ENCODE results near the gene AFF3. TPM values are rescaled to one million over a fixed set of nuclear protein-coding genes. Genes with fewer than 3 reads are reported as not detected.

The AFF3 gene
- total and polyA plus RNA-seq, 2 experiments from 2014 or later, result 7.3 to 7.8 TPM

DNA sequence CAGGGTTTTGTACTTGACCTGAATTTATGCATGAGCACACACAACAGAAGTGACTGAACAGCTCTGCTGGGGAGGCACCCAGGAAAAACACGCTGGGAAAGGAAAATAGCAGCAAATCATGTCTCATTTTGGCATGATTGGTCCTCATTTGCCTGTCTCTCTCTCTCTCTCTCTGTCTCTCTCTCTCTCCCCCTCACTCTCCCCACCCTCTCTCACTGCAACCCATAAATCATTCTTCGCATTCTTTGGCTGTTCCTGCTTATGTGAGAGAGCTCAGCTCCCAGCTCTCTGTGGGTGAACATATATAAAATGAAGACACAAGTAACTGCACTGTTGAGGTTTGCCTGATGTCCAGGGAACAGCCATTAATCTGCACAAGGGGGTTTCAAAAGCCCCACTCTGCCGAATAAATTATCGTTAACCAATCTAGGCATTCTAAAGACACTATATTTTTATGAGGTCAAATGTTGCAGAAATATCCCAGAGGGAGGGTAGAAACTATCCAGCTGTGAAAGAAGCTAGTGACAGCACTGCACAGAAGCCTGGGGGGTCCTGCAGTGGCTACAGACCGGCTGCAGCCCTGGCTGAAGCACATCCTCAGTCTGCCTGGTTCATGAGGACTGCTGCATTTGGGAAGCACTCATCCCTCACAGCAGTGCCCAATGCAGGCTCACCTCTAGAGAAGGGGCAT lies 260.3 kb downstream of the AFF3 start:
- Histone ChIP-seq H3K27me3 (no peaks in the 10 kb centered on the region), H4K20me1 (ENCODE audit: insufficient read depth, poor library complexity, severe bottlenecking) (no peaks in the 10 kb centered on the region), H3K36me3 (replicated peaks; ENCODE audit: insufficient read depth, low read depth) (no peaks in the 10 kb centered on the region), H3K79me2 (no peaks in the 10 kb centered on the region), H3K4me2 (peak overlapping the region; percentile 60), H3K4me1 (ENCODE audit: insufficient read depth) (peaks cover 23% of the 10 kb centered on the region), H2AFZ (no peak overlapping the region), H3K9me3 (ENCODE audit: low read depth) (no peaks in the 10 kb centered on the region), H3K4me3 (no peak overlapping the region), H3K27ac (peak overlapping the region; percentile 21), H3K9me2 (replicated peaks; ENCODE audit: insufficient read depth) (no peaks in the 10 kb centered on the region)
- TF ChIP-seq EZH2 (IDR thresholded peaks at IDR 0.05; ENCODE audit: borderline replicate concordance), result no peak
- TF ChIP-seq, protein P1, sequence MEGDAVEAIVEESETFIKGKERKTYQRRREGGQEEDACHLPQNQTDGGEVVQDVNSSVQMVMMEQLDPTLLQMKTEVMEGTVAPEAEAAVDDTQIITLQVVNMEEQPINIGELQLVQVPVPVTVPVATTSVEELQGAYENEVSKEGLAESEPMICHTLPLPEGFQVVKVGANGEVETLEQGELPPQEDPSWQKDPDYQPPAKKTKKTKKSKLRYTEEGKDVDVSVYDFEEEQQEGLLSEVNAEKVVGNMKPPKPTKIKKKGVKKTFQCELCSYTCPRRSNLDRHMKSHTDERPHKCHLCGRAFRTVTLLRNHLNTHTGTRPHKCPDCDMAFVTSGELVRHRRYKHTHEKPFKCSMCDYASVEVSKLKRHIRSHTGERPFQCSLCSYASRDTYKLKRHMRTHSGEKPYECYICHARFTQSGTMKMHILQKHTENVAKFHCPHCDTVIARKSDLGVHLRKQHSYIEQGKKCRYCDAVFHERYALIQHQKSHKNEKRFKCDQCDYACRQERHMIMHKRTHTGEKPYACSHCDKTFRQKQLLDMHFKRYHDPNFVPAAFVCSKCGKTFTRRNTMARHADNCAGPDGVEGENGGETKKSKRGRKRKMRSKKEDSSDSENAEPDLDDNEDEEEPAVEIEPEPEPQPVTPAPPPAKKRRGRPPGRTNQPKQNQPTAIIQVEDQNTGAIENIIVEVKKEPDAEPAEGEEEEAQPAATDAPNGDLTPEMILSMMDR (IDR thresholded peaks at IDR 0.05; ENCODE audit: poor library complexity), result no peak
- TF ChIP-seq EZH2phosphoT487 (IDR thresholded peaks at IDR 0.05; ENCODE audit: low read depth, severe bottlenecking, unreplicated experiment), result no peak
- WGBS (ENCODE audit: low lambda C conversion rate, missing lambda C conversion rate), result 25% methylated on average over 5 of the region's 5 CpGs
- DNase-seq (ENCODE audit: low spot score), result peak; percentile 68

DNA sequence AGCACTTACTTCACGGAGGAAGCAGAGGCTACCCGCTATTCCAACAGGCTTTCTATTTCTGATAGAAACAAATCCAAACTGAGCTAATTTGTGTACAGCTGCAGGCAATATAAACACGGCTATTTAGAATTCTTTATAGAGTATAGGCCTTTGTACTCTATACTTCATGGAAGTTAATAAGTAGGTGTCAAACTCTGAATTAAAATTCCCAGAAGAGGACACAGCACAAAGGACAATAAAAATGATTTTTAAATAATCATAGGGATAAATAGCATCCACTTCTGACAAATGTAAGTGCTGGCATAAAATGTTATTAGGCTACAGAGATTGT lies 261.5 kb downstream of the AFF3 start:
- no peaks in the 10 kb centered on the region for H3K36me3 ChIP-seq (replicated peaks; ENCODE audit: insufficient read depth, low read depth)
- no peaks in the 10 kb centered on the region for H3K9me2 ChIP-seq (replicated peaks; ENCODE audit: insufficient read depth)
- no peak overlapping the region for H3K4me2 ChIP-seq
- H3K27me3 ChIP-seq, result no peaks in the 10 kb centered on the region
- no peaks in the 10 kb centered on the region for H3K9me3 ChIP-seq (ENCODE audit: low read depth)
- 58% methylated on average over 3 of the region's 3 CpGs for WGBS (ENCODE audit: low lambda C conversion rate, missing lambda C conversion rate)
- TF ChIP-seq EZH2phosphoT487 (IDR thresholded peaks at IDR 0.05; ENCODE audit: low read depth, severe bottlenecking, unreplicated experiment) (no peak), EZH2 (IDR thresholded peaks at IDR 0.05; ENCODE audit: borderline replicate concordance) (no peak)
- TF ChIP-seq, protein P1 (IDR thresholded peaks at IDR 0.05; ENCODE audit: poor library complexity), result no peak
- no peak overlapping the region for H3K4me3 ChIP-seq
- H2AFZ ChIP-seq, result no peak overlapping the region
- no peaks in the 10 kb centered on the region for H3K79me2 ChIP-seq
- no peaks in the 10 kb centered on the region for H4K20me1 ChIP-seq (ENCODE audit: insufficient read depth, poor library complexity, severe bottlenecking)
- no peak for DNase-seq (ENCODE audit: low spot score)
- H3K4me1 ChIP-seq (ENCODE audit: insufficient read depth), result peaks cover 23% of the 10 kb centered on the region
- H3K27ac ChIP-seq, result no peak overlapping the region

DNA sequence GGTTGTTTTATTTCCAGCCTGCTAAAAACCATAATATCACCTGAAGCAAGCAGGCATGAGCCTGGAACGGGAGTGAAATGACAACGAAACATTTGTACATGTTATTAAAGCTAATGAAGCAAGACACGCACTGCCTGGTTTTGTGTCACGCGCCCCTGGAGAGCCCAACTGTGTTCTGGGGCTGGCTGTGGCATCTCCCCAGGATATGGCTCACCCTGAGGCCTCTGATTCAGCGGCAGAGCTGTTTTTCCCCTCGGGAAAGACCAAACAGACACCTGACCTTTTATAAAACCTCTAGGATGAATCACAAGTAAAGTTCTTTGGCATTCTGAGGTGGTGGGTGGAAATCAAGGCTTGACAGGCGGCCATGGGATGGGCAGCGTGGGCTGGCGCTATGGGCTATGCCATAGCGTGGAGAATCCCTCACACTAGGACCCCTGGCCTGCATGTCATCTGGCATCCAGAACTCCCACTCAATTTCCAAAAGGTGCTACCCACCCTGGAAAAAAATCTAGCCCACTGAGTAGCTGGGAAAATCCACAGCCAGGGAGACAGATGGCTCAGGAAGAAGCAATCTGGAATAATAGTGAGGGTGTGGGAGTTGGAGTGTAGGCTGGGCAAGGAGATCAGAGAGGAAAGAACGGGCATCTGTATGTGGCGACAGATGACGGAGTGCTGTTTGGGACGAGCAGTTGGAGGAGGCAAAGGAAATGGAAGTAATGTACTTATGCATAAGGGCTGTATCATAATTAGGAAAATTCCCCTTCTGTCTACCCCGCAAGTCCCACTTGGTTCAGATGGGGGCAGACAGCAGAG lies 262.0 kb downstream of the AFF3 start:
- 87% methylated on average over 16 of the region's 16 CpGs for WGBS (ENCODE audit: low lambda C conversion rate, missing lambda C conversion rate)
- Histone ChIP-seq H3K27ac (no peak overlapping the region), H3K27me3 (no peaks in the 10 kb centered on the region), H3K9me3 (ENCODE audit: low read depth) (no peaks in the 10 kb centered on the region), H3K36me3 (replicated peaks; ENCODE audit: insufficient read depth, low read depth) (no peaks in the 10 kb centered on the region), H3K4me1 (ENCODE audit: insufficient read depth) (peaks cover 23% of the 10 kb centered on the region), H3K9me2 (replicated peaks; ENCODE audit: insufficient read depth) (no peaks in the 10 kb centered on the region), H3K4me3 (no peak overlapping the region), H3K79me2 (no peaks in the 10 kb centered on the region), H4K20me1 (ENCODE audit: insufficient read depth, poor library complexity, severe bottlenecking) (no peaks in the 10 kb centered on the region), H3K4me2 (no peak overlapping the region), H2AFZ (no peak overlapping the region)
- DNase-seq (ENCODE audit: low spot score), result no peak
- no peak for TF ChIP-seq EZH2phosphoT487 (IDR thresholded peaks at IDR 0.05; ENCODE audit: low read depth, severe bottlenecking, unreplicated experiment)
- TF ChIP-seq, protein P1 (IDR thresholded peaks at IDR 0.05; ENCODE audit: poor library complexity), result no peak
- no peak for TF ChIP-seq EZH2 (IDR thresholded peaks at IDR 0.05; ENCODE audit: borderline replicate concordance)

Data from hepatocyte (in vitro differentiated cells).